ENCODE data around the gene HACE1.

HACE1 gene

GRCh38 chr6:104887350-104887749 lies 27.6 kb upstream of the HACE1 start:
- H3K4me3 ChIP-seq (ENCODE audit: low read length): no peak overlapping the region
- peak; percentile 12 for DNase-seq (ENCODE audit: low read depth)
- no peak for TF ChIP-seq CTCF (conservative IDR thresholded peaks at IDR 0.05; ENCODE audit: low read length)

DNA sequence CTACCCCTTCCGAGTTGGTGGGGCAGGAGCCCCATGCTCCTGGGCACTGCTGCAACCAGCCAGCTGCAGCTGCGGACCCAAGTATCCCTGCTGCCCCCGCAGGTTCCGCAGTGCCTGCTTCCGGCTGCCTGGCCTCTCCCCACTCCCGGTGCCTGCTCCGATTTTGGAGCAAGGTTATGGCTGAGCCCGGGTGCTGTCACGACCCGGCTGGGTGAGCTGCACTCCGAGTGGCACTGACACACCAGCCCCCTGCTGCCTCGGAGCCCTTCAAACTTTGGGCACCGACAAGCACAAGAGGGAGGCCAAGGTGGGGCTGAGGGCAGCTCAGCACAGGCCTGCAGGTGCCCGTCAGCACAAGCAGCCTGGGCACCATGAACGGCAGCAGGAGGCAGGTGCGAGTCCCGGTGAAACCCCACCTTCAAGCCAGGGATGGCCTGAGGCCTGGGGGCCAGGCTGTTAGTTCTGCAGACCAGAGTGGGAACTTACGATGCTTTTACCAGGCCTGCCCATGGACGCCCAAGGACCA lies 25.9 kb upstream of the HACE1 start:
- no peak for DNase-seq (ENCODE audit: low read depth)
- H3K4me3 ChIP-seq (ENCODE audit: low read length): no peak overlapping the region
- no peak for TF ChIP-seq CTCF (conservative IDR thresholded peaks at IDR 0.05; ENCODE audit: low read length)

DNA sequence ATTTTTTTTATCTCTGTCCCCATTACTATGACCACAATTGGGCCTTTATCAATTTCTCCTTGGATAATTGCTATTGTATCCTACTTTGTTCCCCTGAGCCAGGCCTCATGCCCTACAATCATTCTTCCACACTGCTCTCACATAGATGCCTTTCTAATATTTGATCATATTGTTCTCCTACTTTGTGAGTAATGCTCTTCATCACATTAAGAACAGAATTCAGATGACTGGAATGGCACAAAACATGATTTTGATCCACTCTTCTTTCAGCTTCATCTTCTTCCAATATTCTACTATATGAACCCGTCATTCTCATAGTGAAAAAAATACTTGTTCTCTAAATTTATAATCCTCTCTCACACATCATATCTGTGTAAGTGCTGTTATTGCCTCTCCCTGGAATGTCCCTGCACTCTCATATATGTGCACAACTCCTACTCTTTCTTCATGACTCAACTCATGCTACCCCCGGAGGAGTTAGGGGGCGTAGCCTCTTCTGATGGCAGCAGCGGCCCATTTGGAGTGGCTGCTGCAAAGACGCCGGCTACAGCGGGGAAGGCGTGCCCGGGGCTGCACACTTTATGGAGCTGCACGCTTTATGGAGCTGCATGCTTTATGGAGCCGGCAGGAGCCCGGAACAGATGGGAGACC lies 25.3 kb upstream of the HACE1 start:
- no peak for DNase-seq (ENCODE audit: low read depth)
- TF ChIP-seq CTCF (conservative IDR thresholded peaks at IDR 0.05; ENCODE audit: low read length): no peak
- H3K4me3 ChIP-seq (ENCODE audit: low read length): no peak overlapping the region

- H3K4me3 ChIP-seq (ENCODE audit: low read length): no peak overlapping the region
- TF ChIP-seq CTCF (conservative IDR thresholded peaks at IDR 0.05; ENCODE audit: low read length): no peak
- no peak for DNase-seq (ENCODE audit: low read depth)
Observed at GRCh38 chr6:104881964-104882668, 22.4 kb upstream of the HACE1 start.

DNA sequence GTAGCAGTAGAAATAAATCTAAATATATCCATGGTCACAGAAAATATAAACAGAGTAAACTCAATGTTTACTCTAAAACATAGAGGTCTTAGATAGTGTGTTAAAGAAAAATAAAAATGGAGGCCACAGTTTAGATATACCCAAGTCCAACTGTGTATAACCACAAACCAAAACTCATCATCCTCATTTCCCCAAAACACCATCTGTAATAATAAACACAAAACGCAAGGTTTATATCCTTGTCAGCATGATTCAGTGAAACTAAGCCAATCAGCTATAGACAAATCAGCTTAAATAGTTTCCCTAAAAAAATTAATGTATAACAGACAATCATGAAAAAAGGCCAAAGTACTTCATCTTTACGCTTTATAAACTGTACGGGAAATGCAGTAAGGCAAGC lies 2.7 kb upstream of the HACE1 start:
- H3K4me3 ChIP-seq (ENCODE audit: low read length): no peak overlapping the region
- TF ChIP-seq CTCF (conservative IDR thresholded peaks at IDR 0.05; ENCODE audit: low read length): no peak
- no peak for DNase-seq (ENCODE audit: low read depth)

DNA sequence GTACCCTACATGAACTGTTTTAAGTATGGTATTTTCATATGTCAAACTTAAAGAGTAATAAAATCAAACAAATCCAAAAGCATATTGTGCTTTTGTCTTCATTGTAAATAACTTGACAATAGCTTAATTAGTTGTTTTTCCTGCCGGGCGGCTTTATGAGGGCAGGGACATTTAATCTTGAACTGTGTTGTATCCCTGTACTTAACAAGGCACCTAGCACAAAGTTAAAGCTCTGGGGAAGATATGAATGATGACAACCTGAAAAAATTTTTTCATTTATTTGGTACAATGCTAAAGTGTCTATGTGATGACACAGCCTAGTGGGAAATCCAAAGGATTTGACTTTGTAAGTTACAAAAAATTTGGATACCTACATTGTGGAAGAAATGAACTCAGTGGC lies 502 bp upstream of the HACE1 start:
- TF ChIP-seq CTCF (conservative IDR thresholded peaks at IDR 0.05; ENCODE audit: low read length): no peak
- H3K4me3 ChIP-seq (ENCODE audit: low read length): peak overlapping the region; percentile 84
- DNase-seq (ENCODE audit: low read depth): no peak

DNA sequence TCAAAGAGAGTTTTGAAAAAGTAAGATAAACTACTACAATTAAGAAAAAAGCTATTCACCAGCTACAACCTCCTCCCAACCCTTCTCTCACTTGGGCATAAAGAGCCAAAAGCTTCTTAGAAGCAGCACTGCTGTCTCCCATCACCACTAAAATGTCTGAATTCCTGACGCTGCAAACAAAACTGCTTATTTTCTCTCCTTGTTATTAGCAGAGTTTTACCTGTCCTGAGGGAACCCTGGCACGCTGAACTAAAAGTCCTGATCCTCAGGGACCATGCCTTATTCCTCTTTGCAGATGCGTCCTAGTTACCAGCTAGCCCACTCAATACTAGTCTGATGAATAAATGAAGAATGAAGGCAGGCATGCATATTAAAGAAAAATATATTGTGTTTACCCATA lies 1.1 kb downstream of the HACE1 start:
- no peak for DNase-seq (ENCODE audit: low read depth)
- TF ChIP-seq CTCF (conservative IDR thresholded peaks at IDR 0.05; ENCODE audit: low read length): no peak
- H3K4me3 ChIP-seq (ENCODE audit: low read length): peak overlapping the region; percentile 84
